Prostate gland (tissue), 2 donors: ENCODE results near the gene SPDEF. TPM values are rescaled to one million over a fixed set of nuclear protein-coding genes. Genes with fewer than 3 reads are reported as not detected.

ENCODE experiments used
- DNase-seq: peaks from one replicate; pipeline ENCODE4 v3.0.0-alpha.2; 2019; ENCODE audit warnings: low spot score
- H3K27ac ChIP-seq, 2 donors: fragments of 200-600 bp; sonication (generic); 2 replicates each; pipeline ENCODE4 v1.5.1; 2017 to 2019
- H3K27me3 ChIP-seq: fragments of 200-600 bp; sonication (generic); replicated peaks from 2 replicates; pipeline ENCODE4 v1.5.1; 2019; ENCODE audit not compliant: insufficient read depth
- H3K36me3 ChIP-seq, 2 donors: fragments of 200-600 bp; sonication (generic); 1 replicate in 1 of 2; 2 replicates in 1 of 2; pipeline versions ENCODE4 v1.5.1 to v1.8.1; 2017 to 2019
- H3K4me1 ChIP-seq: fragments of 200-600 bp; sonication (generic); replicated peaks from 2 replicates; pipeline ENCODE4 v1.5.1; 2019
- H3K4me3 ChIP-seq, 2 donors: fragments of 200-600 bp; sonication (generic); 2 replicates each; pipeline ENCODE4 v1.5.1; 2017 to 2019
- H3K9me3 ChIP-seq: fragments of 200-600 bp; sonication (generic); 2 replicates; pipeline ENCODE4 v1.5.1; 2017
- CTCF ChIP-seq, 4 experiments: fragments of 200-600 bp in 2 of 4; fragments of 450-650 bp in 2 of 4; sonication (generic) in 2 of 4; IDR thresholded peaks; 1 replicate in 3 of 4; 2 replicates in 1 of 4; pipeline ENCODE4 v1.5.1; 2016 to 2019; ENCODE audit warnings: antibody characterized with exemption in 4 of 4, mild to moderate bottlenecking in 2 of 4, moderate library complexity in 2 of 4
- POLR2A ChIP-seq: fragments of 450-650 bp; IDR thresholded peaks from one replicate; pipeline ENCODE4 v1.6.1; 2016; ENCODE audit warnings: antibody characterized with exemption, mild to moderate bottlenecking
- POLR2AphosphoS5 ChIP-seq: sonication (generic); formaldehyde crosslinking; IDR thresholded peaks from one replicate; pipeline ENCODE4 v1.6.1; 2017; ENCODE audit warnings: antibody characterized with exemption
- WGBS: methylation state at CpG from one replicate; pipeline ENCODE4 v1.1.5; 2018; 5-methylcytosine and 5-hydroxymethylcytosine counted together
- intact Hi-C: fragments of 100-400 bp; cut with DNase I; formaldehyde crosslinking; loops from one replicate; pipeline ENCODE4 v1.14.2; 2022
- total RNA-seq, 2 donors: library from RNA; depleted of rRNA; stranded (reverse); fragments of >200 nt; gene quantifications; one replicate each; pipeline ENCODE4 v1.1.0, GENCODE V29; 2016

The SPDEF gene
- total RNA-seq, 2 donors from 2014 or later: 165 to 738 TPM

GRCh38 chr6:34580707-34581560 lies 24.8 kb upstream of the SPDEF start:
- Histone ChIP-seq H3K9me3 (no peaks in the 10 kb centered on the region), H3K27me3 (no peaks in the 10 kb centered on the region), H3K36me3 (no peaks in the 10 kb centered on the region), H3K4me3 (no peak overlapping the region), H3K4me1 (no peaks in the 10 kb centered on the region), H3K27ac (no peak overlapping the region)
- TF ChIP-seq CTCF (IDR thresholded peaks at IDR 0.05) (no peak), POLR2AphosphoS5 (no peak), POLR2A (no peak)
- WGBS: 76% methylated on average over 6 of the region's 6 CpGs
- DNase-seq: no peak
- intact Hi-C loops: no loop called here

GRCh38 chr6:34578445-34579262 lies 22.5 kb upstream of the SPDEF start:
- DNase-seq: no peak
- WGBS: 83% methylated on average over 7 of the region's 7 CpGs
- no peaks in the 10 kb centered on the region for H3K36me3 ChIP-seq
- no peaks in the 10 kb centered on the region for H3K4me1 ChIP-seq
- intact Hi-C loops: no loop called here
- H3K4me3 ChIP-seq: no peak overlapping the region
- H3K27ac ChIP-seq: no peak overlapping the region
- H3K9me3 ChIP-seq: no peaks in the 10 kb centered on the region
- H3K27me3 ChIP-seq: no peaks in the 10 kb centered on the region
- no peak for TF ChIP-seq POLR2A
- TF ChIP-seq POLR2AphosphoS5: no peak
- no peak for TF ChIP-seq CTCF (IDR thresholded peaks at IDR 0.05)

GRCh38 chr6:34576286-34576955 lies 20.3 kb upstream of the SPDEF start:
- intact Hi-C loops: no loop called here
- Histone ChIP-seq H3K27ac (no peak overlapping the region), H3K4me3 (no peak overlapping the region), H3K4me1 (no peaks in the 10 kb centered on the region), H3K27me3 (no peaks in the 10 kb centered on the region), H3K36me3 (no peaks in the 10 kb centered on the region), H3K9me3 (no peaks in the 10 kb centered on the region)
- 81% methylated on average over 18 of the region's 18 CpGs for WGBS
- no peak for DNase-seq
- no peak for TF ChIP-seq POLR2A
- TF ChIP-seq POLR2AphosphoS5: no peak
- TF ChIP-seq CTCF (IDR thresholded peaks at IDR 0.05): no peak

- intact Hi-C loops: no loop called here
- 79% methylated on average over 3 of the region's 3 CpGs for WGBS
Measured at GRCh38 chr6:34575326-34575725, 19.2 kb upstream of the SPDEF start.

More at GRCh38 chr6:34575326-34575725, 19.2 kb upstream of the SPDEF start:
- Histone ChIP-seq H3K36me3 (no peaks in the 10 kb centered on the region), H3K4me1 (no peaks in the 10 kb centered on the region), H3K4me3 (no peak overlapping the region), H3K27me3 (no peaks in the 10 kb centered on the region), H3K9me3 (no peaks in the 10 kb centered on the region), H3K27ac (no peak overlapping the region)
- no peak for TF ChIP-seq CTCF (IDR thresholded peaks at IDR 0.05)
- TF ChIP-seq POLR2A: no peak
- no peak for TF ChIP-seq POLR2AphosphoS5
- DNase-seq: no peak
